Right hindlimb (tissue), 1 donor: ENCODE data around the gene LUC7L.
"Not testable (repeated sequence)": the region's sequence is repeated elsewhere in the genome, so short reads cannot be mapped to it uniquely, and the experiment has no call there.

ENCODE experiments used
- DNase-seq: peaks from one replicate; pipeline ENCODE4 v3.0.0-alpha.2; 2018

Gene LUC7L

GRCh38 chr16:228151-228851 lies 948 bp downstream of the LUC7L start:
- peak; percentile 20 for DNase-seq

DNA sequence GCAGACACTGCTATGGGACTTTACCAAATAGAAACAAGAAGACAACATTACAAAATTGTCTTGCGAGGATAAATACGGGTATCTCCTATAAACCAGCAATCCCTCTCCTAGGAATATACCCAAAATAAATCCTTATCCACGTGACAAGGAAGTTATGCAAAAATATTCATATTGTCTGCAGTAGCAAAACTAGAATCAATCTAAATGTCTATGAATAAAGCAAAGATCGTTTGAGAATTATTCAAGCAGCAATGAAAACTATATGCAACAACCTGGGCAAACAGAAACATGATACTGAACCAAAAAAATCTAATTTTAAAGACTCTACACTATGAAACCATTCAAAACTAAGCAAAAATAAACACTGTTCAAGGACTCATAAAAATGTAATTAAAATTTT lies 9.2 kb downstream of the LUC7L start:
- no peak for DNase-seq

GRCh38 chr16:212999-213398 lies 16.2 kb downstream of the LUC7L start:
- no peak for DNase-seq

DNA sequence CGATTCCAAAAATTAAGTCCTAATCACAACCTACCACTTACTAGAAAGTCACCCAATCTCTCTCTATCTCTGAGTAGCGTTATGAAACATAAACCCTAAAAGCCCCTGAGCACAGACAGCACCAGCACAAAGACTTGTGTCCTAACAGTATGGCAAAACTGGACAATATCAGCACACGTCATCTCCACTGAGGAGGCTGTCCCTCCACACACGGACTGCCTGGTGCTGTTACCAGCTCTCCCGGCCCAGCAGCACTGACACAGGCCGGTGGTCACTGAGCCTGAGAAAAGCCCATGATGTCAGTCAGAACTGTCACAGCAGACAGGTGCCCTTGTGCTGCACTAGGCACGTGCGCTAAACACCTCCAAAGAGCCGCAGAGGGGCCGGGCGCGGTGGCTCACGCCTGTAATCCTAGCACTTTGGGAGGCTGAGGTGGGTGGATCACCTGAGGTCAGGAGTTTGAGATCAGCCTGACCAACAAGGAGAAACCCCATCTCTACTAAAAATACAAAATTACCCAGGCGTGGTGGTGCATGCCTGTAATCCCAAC lies 17.5 kb downstream of the LUC7L start:
- DNase-seq = not testable (repeated sequence)

GRCh38 chr16:209359-209758 lies 19.9 kb downstream of the LUC7L start:
- not testable (repeated sequence) for DNase-seq

DNA sequence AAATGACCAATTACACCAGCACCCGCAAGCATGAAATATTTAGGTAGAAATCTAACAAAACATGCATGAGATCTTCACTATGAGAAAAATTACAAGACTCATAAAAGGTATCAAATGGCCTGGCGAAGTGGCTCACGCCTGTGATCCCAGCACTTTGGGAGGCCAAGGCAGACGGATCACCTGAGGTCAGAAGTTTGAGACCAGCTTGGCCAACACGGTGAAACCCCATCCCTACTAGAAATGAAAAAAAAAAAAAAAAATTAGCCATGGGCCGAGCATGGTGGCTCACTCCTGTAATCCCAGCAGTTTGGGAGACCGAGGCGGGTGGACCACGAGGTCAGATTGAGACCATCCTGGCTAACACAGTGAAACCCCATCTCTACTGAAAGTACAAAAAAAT lies 25.2 kb downstream of the LUC7L start:
- DNase-seq = not testable (repeated sequence)

GRCh38 chr16:203246-203645 lies 26.0 kb downstream of the LUC7L start:
- DNase-seq = no peak

- no peak for DNase-seq
Observed at GRCh38 chr16:200388-200787, 28.9 kb downstream of the LUC7L start.

DNA sequence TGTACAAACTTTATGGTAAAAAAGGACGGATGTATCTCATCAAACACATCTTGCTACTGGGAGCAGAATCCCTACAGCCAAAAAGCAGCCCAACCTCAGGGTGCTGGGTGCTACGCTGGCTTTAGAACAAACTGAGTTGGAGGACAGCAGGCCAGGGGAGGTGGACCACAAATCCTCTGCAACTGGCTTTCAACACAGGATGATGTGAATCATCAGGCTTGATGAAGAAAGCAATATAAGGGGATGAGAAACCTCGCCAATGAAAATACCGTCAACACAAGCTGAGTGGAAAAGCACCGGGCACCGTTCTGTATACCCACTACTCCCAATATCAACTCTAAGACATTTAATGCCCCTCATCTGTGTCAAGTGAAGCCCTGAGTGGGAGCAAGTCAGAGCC lies 34.7 kb downstream of the LUC7L start:
- no peak for DNase-seq

DNA sequence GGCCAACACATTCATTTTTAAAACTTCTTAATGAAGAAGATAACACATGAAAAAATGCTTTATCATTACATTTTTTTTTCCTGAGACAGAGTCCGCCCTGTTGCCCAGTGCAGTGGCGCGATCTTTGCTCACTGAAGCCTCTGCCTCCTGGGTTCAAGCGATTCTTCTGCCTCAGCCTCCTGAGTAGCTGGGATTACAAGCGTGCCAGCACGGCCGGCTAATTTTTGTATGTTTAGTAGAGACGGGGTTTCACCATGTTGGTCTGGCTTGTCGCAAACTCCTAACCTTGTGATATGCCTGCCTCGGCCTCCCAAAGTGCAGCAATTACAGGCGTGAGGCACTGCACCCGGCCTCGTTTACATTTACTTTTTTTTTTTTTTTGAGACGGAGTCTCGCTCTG lies 35.8 kb downstream of the LUC7L start:
- no peak for DNase-seq

DNA sequence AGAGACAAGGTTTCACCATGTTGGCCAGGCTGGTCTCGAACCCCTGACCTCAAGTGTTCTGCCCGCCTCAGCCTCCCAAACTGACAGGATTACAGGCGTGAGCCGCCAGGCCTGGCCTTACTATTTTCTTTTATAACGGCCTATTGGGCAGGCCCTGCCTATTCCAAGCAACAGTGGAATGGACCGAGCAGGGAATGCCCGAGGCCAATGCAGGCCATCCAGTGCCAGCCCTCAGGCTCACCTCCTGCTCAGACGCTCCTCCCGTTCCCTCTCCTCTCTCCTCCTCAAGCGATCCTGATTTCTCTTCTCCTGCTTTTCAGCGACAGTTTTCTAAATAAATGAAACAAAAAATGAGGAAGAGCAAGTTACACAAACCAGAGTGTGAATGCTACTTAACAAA lies 36.6 kb downstream of the LUC7L start:
- no peak for DNase-seq

GRCh38 chr16:191831-192230 lies 37.4 kb downstream of the LUC7L start:
- DNase-seq = no peak

DNA sequence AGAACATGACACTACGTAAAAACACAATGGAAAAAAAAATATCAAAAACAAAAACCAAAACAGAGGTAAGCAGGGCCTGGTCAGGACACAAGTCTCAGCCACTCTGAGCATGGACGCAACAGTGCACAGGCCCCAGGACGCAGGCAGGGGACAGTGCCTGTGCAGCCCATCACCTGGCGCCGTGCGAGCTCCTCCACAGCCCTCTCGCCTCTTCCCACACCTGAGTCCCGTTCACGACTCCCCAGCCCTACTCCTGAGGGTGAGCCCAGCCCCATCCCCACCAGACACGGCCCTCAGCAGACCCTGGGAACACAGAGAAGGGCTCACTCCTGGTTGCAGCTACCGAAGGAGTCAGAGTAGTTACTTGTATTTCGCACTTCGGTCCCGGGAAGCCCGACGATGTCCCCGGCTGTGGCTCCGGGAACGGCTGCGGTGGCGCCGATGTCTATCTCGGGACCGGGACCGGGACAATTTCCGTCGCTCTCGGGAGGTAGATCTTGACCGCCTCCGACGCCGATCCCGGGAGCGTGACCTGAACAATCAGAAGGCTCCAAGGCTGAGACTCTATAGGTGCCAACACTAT lies 39.6 kb downstream of the LUC7L start:
- DNase-seq = no peak

DNA sequence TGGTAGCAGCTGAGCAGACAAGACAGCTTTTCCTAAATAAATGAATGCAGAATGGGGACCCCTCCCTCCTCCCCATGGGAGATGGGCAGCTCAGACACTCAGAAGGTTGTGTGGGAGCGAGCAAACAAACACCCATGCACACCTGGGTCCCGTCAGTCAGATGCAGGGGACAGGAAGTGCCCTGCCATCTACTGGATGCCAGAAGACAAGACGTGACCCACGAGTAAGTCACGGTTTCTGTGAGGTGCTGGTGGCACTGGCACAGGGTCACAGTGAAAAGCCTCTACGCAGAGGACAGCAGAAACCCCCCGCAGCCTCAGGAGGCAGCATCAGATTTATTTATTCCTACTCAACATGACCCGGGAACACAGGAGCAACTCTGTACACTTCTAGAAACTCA lies 40.6 kb downstream of the LUC7L start:
- DNase-seq = no peak

DNA sequence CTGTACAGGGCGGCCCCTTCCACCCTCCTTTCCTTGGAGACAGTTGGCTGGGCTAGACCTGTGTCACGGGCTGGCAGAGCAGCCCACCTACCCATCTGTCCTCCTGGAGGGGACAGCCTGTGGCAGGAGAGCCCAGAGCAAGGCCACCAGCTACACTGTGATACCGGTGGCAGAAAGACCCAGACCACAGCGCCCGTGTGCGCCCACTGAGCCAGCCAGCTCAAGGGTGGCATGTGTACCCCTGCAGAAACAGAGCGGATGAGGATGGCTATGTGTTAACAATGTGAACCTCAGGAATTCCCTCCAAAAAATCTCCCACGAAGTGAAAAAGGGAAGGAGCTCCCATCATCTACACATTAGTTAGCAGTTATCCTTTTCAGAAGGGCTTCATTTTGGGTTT lies 41.9 kb downstream of the LUC7L start:
- DNase-seq = no peak

DNA sequence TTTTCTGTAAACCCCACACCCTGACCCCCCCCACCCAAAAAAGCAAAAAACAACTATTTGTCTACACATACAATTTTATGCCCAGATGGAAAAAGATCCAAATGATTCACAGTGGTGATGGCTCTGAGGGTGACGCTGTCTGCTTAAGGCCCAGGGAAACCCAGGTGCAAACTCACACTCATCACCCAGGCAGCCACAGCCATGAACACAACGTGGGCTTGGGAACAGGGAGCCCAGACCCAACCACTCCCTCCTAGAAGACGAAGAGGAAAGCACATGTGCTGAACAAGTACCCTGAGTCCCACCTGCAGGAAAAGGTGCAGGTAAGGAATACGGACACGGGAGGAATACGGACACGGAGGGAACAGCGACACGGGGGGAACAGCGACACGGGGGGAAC lies 43.6 kb downstream of the LUC7L start:
- DNase-seq = no peak

DNA sequence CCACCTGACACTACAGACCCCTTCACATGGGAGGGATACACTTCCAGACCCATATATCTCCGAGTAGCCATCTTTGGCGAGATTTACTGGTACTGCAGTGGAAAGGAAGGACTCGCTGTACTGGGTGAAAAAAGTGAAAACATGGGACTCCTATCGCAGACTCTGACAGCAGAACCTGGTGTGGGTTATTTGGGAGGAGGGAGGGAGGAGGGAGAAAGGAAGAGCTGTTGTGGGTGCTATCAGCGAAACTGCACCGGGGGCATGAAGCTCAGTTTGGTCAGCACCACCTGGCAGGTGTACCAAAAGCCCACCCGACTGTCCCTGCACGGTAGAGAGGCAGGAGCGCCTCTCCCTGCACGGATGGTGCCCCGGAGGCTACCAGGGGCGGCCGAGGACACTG lies 44.0 kb downstream of the LUC7L start:
- DNase-seq = peak; percentile 39

DNA sequence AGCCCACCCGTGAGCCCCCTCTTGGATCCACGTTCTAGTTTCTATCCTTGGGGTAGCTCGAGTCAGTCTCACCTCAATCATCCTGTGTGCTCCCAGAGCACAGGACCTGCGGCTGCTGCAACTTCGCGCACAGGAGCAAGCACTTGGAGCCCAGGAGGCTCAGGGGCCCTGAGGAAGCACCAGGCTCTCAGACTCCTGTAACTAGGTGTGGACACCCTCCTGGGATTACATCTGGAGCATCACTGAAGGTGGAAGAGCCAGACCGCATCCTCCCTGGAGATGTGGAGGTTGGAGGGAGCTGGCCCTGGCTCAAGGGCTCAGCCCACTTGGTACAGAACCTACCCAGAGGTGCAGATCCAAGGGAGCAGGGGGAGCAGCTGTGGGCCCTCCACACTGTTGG lies 46.2 kb downstream of the LUC7L start:
- DNase-seq = no peak

DNA sequence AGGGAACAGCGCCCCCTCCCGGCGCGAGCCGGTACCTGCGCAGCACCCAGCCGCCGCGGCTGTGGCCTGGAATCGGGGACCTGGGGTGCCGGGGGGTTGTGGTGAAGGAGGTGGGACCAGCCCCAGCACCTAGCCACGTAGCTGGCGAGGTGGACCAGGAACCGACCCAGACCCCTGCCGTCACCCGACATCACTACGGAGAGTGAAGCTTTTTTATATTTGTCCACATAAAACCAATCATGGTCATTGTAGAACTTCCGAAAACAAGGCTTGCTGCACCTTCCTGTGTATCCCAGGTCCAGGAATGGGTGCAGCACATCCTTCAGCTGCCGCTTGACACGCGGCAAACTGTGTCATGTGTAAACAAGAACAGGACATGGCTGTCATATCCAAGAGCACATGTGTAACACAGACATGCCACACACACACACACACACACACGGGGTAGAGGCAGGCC lies 47.7 kb downstream of the LUC7L start:
- DNase-seq = peak; percentile 72

GRCh38 chr16:180681-181564 lies 48.3 kb downstream of the LUC7L start:
- peak; percentile 39 for DNase-seq

DNA sequence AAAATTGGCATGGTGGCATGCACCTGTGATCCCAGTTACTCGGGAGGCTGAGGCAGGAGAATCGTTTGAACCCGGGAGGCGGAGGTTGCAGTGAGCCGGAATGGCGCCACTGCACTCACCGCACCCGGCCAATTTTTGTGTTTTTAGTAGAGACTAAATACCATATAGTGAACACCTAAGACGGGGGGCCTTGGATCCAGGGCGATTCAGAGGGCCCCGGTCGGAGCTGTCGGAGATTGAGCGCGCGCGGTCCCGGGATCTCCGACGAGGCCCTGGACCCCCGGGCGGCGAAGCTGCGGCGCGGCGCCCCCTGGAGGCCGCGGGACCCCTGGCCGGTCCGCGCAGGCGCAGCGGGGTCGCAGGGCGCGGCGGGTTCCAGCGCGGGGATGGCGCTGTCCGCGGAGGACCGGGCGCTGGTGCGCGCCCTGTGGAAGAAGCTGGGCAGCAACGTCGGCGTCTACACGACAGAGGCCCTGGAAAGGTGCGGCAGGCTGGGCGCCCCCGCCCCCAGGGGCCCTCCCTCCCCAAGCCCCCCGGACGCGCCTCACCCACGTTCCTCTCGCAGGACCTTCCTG lies 49.1 kb downstream of the LUC7L start, which contains the start of gene HBQ1:
HBQ1 (plus strand) TSS at position 359 of the 575 bp plus-strand sequence; CDS start at position 387, 28 bp downstream.
- DNase-seq = peak; percentile 40

DNA sequence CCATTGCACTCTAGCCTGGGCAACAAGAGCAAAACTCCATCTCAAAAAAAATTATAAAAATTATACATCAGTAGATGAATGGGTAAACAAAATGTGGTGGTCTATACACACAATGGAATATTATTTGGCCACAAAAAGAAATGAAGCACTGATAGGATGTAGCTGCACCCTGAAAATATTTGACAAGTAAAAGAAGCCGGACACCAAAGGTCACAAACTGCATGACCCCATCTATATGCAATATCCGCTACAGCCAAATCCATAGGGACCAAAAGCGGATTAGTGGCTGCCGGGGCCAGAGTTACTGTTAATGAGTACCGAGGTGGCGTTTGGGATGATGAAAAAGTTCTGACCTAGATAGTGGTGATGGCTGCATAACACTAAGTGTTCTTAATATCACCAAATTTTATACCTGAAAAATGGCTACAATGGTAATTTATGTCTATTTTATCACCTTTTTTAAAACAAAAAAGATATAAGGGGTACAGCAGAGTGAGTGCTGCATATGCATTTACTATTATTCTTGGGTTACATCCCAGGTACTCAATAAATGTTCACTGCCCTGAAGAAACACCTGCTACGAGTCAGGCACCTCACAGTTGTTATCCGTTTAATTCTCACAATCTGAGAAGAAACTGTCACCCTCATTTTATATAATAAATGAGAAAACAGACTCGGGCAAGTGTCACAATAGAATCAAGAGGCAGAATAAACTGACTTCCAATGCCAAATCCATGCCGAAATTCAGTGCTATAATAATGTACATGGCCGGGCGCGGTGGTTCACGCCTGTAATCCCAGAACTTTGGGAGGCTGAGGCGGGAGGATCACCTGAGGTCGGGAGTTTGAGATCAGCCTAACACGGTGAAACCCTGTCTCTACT lies 49.8 kb downstream of the LUC7L start:
- DNase-seq = no peak
